Measurements from ENCODE around the gene TRIM50. TPM values are rescaled to one million over a fixed set of nuclear protein-coding genes. Genes with fewer than 3 reads are reported as not detected.
"Not testable (repeated sequence)": the region's sequence is repeated elsewhere in the genome, so short reads cannot be mapped to it uniquely, and the experiment has no call there.

TRIM50 gene
- total RNA-seq: not detected

DNA sequence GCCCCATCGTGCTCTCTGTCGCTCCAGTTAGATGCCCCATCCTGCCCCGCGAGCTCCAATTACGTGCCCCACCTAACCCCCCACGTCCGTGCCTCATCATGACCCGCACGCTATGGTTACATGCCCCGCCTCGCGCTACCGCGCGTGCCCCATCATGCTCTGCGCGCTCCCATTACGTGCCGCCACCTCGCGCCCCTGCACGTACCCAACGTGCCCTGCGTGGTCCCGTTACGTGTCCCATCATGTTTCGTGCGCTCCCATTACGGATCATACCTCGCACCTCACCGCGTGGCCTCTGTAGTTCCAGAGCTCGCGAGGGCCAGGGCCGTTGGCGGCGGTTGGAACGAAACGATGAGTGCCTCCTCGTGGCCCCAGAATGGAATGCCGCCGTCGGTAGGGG, at the start of gene TRIM50, which contains the start of gene FKBP6:
Gene TRIM50 (minus strand): TSS at position 161 of the 400 bp plus-strand sequence. CDS start 3,295 bp downstream, outside the sequence.
Gene FKBP6 (plus strand): TSS at position 240 of the 400 bp plus-strand sequence. CDS start 268 bp downstream, outside the sequence.
- not testable (repeated sequence) for DNase-seq (ENCODE audit: low read depth in 2 of 3, low spot score in 2 of 3)

DNA sequence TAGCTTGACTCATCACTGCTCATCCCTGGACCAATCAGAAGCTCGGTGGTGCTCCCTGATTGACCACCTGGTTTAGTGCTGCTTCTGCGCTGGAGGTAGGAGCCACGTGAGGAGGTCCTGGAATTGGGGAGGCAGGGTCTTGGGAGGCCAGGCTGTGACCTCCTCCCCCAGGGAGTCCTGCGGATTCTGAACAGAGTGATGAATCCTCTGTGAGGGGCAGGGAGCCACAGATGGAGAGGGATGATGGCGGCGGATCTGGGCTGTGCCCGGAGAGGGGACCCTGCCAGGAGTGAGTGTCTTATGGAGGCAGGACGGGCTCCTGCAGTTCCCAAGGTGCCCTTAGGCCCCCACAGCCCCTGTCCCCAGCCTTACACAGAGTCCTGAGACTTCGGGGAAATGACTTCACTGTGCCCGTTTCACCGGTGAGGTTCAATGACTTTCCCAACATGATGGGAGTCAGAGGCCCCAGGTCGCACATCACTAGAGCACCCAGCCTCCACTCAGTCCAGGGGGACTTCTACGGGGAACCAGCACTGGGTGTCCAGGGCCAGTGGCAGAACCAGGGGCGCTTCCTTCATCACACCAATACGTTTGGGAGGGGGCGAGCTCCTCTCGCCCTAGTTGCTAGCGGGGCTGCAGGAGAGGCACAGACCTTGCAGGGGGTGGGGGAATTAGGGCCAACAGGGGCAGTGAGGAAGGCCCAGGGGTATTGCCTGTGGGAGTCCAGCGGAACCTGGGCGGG, 49.0 kb upstream of the TRIM50 start:
- no peak for DNase-seq (ENCODE audit: low read depth in 2 of 3, low spot score in 2 of 3)

DNA sequence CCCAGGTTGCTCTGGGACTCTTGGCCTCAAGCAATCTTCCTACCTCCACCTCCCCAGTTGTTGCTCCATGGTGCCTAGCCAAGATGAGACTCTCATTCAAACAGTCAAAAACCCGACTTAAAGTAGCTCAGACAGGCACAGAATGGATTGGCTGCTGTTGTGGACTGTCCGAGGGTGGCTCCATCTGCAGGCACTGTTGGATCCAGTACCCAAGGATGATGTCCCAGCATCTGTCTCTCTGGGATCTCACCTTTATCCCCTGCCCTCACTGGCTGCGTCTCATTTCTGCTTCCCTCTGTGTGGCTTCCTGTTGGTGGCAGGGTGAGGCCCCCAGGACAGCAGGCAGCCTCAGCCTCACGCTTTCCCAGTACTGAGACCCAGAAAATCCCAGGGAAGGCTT, 48.4 kb upstream of the TRIM50 start:
- DNase-seq (ENCODE audit: low read depth in 2 of 3, low spot score in 2 of 3): not testable (repeated sequence)

DNA sequence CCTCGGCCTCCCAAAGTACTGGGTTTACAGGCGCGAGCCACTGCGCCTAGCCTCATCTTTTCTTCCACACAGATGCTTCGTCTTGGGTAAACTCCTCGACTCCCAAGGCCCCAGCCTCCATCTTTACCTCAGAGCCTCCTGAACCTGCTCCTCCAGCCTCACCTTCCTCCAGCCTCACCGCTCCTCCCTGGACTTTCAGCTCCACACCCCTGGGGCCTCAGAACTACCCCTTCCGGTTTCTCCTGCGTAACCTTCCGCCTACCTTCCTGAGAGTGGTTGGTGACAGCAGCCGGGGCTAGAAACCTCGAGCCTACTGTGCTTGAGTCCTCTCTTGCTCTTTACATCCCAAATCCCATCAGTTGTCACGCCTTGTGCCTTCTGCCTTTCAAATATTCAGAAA, 45.9 kb upstream of the TRIM50 start:
- no peak for DNase-seq (ENCODE audit: low read depth in 2 of 3, low spot score in 2 of 3)

DNA sequence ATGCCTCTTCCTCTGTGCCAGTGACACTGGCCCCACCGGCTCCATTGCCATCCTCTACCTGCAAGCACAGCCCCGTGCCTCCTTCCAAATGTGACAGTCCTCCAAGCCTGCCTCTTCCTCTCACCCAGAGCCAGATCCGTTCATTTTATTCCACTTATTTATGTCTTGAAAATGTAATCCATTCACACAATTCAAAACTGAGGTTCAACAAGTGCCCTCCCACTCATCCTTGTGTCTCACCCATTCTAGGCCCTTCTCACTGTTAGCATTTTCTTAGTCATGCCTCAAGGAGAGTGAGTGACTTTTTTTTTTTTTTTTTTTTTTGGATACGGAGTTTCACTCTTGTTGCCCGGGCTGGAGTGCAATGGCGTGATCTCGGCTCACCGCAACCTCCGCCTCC, 41.7 kb upstream of the TRIM50 start:
- DNase-seq (ENCODE audit: low read depth in 2 of 3, low spot score in 2 of 3): no peak

DNA sequence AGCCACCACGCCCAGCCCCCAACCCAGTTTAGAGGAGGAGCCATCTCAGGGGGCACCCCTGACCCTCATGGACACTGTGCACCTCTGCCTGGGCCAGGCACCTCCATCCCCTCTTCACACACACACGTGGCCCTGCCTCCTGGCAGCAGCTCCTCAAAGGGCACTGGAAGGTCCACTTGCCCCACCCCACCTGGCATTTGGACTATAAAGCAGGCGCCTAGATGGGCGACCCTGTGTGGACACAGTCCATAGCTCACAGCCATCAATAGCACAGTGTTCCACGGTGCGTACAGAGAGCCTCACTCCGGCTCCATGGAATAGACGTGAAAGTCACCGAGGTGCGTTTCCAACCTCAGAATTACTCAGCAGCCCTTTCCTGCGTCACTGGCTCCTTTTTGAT, 41.1 kb upstream of the TRIM50 start:
- no peak for DNase-seq (ENCODE audit: low read depth in 2 of 3, low spot score in 2 of 3)

DNA sequence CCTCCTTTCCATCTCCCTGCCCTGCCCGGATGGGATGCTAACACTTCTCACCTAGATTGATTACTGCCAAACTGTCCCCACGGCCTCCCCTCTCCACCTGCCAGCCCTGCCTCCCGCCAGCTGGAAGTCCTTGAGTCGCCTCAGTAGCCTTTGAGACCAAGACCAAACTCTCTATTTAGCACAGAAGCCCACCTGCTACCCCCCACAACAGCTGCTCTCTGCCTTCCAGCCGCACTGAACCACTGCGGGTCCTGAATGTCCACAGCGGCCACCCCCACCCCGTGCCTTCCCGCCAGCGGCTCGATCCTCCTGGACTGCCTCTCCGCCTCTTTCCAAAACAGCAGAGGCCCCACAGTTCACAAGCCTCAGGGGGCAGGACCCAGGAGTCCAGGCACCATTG, 39.1 kb upstream of the TRIM50 start:
- no peak for DNase-seq (ENCODE audit: low read depth in 2 of 3, low spot score in 2 of 3)

DNA sequence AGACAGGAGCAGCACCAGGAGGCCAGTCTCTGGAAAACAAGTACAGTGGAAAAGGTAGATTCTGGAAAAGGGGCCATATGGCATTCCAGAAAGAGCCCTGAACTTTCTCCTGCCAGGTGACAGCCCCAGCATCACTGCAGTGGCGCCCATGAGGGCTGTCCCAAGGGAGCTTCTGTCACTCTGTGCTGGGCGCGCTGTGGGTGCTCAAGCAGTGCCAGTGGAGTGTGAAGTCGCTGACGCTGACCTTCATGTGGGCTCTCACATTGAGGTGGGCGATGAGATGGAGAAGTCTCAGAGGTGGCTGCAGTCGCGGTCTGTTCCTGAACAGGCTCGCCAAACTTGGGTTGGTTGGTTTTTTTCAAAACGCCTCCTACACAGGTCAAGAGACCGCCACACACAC, 38.2 kb upstream of the TRIM50 start:
- DNase-seq (ENCODE audit: low read depth in 2 of 3, low spot score in 2 of 3): no peak

DNA sequence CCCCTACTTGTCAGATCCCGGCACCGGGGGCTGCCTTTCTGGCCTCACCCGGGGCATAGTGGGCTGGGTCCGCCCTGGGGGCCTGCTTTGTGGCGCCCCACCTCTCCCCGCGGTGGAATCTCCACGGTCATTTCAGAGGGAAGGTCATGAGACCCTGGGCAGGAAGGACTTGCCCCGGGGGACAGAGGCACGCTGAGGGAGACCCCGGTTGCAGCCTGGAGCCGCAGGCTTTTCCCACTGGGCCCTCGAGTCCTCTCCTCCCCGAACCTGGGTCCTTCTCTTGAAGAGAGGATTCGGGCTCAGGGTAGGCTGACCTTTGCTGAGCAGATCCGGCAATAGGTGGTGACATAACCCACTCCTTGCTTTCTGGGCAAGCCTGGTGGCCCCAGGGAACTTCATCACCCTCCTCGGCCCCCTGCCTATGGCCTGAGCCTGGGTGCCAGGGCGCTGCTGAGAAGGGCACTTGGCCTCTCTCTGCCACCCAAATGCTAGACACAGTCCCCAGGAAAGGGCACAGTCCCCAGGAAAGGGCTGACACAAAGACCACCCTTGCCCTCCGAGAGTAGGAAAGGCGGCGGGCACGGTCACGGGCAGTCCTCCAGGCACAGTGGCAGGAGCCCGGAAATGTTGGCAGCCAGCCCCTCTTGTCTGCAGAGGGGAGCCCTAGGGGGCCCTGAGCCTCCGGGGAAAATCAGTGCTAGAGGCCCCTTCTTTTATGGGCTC, 36.3 kb upstream of the TRIM50 start:
- DNase-seq (ENCODE audit: low read depth in 2 of 3, low spot score in 2 of 3): no peak

DNA sequence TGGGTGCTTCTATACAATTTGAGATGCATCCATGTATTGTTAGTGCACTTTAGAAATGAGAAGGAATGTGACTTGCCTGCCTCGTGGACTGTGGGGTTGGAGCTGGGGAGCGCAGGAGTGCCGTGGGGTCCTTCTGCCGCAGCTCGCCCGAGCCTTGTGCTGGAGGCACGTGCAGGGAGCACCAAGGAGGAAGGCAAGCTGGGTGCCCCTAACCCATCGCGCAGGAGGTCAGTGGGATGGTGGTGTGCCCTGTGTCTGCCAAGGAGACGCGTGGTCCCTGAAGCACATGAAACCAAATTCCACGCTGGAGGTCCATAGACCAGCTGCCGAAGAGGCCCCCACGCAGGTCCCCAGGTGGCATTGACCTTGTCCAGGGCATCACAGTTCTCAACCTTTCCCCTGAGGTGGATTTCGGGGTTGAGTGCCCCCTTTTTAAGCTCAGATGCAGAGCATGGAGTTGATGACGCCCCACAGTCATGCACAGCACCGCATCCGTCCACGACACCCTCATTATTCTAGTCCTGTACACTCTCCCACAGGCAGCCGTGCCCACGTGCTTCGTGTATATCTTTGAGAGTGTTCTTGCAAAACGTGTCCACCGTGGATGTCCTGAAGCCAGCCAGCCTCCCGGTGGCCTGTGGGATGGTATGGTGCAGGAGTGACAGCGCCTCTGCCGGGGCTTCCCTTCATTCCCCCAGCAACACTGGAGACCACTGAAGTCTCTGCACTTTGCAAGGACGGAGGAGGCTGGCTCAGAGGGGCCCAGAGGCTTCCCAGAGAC, 35.5 kb upstream of the TRIM50 start:
- no peak for DNase-seq (ENCODE audit: low read depth in 2 of 3, low spot score in 2 of 3)

DNA sequence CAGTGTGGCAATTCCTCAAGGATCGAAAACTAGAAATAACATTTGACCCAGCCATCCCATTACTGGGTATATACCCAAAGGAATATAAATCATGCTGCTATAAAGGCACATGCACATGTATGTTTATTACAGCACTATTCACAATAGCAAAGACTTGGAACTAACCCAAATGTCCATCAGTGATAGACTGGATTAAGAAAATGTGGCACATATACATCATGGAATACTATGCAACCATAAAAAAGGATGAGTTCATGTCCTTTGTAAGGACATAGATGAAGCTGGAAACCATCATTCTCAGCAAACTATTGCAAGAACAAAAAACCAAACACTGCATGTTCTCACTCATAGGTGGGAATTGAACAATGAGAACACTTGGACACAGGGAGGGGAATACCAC, 32.7 kb upstream of the TRIM50 start:
- not testable (repeated sequence) for DNase-seq (ENCODE audit: low read depth in 2 of 3, low spot score in 2 of 3)

DNA sequence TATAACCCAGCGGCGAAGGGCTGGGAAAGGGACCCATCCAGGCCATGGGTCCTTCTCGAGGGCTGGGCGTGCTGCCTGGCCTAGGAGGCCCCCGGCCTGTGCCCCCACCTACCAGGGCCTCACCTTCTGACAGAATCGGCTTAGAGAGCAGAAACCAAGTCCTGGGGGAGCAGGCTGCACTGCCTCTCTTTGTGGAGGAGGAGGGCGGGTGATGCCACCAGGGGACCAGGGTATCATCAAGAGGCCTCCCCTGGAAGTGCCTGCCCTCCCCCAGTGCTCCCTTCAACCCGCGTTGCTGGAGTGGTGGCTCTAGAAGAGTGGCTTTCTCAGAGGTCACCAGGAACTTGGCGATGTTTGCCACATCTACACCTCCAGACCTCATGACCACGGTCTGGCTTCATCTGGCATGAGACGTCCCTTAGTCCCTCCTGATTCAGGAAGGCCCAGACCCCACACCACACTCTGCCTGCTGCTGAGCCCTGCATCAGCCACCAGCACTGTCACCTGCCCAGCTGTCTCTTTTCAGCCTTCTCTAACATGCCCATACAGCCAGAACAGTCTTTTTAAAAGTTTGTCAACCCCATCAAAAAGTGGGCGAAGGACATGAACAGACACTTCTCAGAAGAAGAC, 32.0 kb upstream of the TRIM50 start:
- no peak for DNase-seq (ENCODE audit: low read depth in 2 of 3, low spot score in 2 of 3)

DNA sequence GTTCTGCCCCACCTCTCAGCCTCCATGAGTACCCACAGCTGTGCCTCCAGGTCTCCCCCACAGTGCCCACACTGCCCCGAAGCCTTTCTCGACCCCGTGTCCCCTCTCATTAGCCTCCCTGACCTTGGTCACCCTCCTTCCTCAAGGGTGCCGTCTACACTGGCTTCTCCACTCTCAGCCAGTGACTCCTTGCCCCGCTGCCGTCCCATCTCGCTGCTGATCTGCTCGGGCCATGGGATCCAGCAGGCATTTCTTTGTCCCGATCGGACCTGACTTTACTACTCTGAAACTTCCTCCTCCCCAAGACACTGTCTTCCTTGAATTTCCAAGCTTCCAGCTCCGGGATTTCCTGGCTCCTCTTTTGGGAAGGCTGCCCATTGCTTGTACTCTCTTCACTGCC, 31.4 kb upstream of the TRIM50 start:
- no peak for DNase-seq (ENCODE audit: low read depth in 2 of 3, low spot score in 2 of 3)

DNA sequence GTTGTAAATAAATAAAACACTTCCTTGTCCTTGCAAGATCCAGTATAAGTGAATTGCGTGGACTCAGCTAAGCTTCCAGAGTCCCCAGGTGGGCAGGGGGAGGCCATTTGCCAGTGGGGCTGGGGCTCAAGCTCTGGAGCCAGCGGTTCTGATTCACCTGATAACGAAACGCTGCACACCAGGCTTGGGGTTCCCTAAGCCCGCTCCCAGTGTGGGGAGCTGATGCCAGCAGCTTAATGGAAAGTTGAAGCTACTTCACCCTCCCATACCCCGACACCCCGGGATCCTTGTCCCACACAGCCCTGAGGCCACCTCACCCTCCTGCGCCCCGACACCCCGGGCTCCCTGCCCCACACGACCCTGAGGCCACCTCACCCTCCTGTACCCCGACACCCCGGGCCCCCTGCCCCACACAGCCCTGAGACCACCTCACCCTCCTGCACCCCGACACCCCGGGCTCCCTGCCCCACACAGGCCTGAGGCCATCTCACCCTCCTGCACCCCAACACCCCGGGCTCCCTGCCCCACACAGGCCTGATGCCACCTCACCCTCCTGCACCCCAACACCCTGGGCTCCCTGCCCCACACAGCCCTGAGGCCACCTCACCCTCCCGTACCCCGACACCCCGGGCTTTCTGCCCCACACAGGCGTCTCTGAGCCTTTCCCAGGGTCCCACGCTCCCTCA, 30.9 kb upstream of the TRIM50 start:
- DNase-seq (ENCODE audit: low read depth in 2 of 3, low spot score in 2 of 3): no peak

DNA sequence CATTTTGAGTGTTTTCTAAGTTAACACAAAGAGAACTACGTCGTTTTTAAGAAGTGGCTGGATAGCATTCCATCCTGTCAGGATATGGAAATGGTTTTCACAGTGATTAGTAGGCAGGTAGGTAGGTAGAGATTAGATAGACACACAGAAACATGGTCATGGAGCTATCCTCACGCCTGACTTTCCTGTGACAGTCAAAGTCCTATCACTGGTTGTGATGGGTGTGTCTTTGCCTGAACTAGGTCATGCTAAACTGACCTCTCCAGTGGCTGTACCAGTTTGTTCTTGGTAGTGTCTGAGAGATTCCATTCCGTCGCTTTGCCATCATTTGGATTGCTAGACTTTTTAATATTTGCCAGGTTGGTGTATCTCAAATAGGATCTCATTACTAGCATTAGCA, 28.3 kb upstream of the TRIM50 start:
- no peak for DNase-seq (ENCODE audit: low read depth in 2 of 3, low spot score in 2 of 3)

DNA sequence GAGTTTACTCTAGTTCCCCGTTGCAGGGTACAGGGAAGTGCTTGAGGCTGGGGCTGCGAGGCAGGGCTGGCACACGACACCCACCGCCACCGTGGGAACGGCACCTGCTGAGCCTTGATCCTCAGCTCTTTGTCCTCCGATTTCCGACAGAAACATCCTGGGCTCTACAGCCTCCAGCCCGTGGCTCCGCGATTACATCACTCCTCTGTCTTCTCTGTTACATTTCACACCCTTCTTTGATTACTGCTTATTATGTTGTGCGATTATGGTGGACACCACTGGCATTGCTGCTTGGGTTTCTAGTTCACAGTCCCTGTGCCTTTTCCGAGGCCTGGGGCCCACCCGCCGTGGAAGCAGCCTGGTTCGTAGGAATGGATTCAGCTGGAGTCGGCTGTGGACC, 26.9 kb upstream of the TRIM50 start:
- no peak for DNase-seq (ENCODE audit: low read depth in 2 of 3, low spot score in 2 of 3)

DNA sequence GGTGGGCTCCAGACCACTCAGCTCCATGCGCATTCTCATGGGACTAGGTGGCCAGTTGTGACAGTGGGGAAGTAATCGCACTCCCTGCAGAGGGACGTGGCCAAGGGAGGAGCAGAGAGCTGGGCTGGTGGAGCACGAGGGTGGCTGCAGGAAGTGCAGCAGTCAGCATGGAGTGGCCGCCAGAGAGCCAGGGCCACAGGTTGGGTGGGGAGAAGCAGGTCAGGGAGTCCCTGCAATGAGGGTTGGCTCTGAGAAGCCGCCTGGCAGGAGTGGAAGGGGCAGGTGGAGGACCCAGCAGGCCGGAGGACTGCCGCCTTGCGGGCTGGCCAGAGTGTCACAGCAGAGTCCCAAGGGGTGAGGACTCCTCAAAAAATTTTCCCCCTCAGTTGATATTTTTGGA, 26.3 kb upstream of the TRIM50 start:
- no peak for DNase-seq (ENCODE audit: low read depth in 2 of 3, low spot score in 2 of 3)

DNA sequence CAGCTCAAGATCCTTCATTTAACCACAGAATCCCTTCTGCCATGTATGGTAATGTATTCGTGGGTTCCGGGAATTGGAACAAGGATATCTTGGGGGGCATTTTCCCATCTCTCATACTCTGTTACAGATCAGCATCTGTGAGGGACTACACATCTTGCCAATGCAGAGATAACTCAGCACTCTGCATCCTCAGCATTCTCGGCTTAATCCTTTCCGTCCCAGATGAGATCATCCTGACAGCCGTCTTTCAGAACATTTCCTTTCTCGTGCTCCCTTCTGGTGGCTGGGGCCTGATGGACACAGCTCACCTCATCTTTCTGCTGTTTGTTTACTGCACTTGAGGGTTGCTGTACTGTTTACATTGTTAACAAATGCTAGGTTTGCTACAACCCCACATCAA, 25.4 kb upstream of the TRIM50 start:
- no peak for DNase-seq (ENCODE audit: low read depth in 2 of 3, low spot score in 2 of 3)

DNA sequence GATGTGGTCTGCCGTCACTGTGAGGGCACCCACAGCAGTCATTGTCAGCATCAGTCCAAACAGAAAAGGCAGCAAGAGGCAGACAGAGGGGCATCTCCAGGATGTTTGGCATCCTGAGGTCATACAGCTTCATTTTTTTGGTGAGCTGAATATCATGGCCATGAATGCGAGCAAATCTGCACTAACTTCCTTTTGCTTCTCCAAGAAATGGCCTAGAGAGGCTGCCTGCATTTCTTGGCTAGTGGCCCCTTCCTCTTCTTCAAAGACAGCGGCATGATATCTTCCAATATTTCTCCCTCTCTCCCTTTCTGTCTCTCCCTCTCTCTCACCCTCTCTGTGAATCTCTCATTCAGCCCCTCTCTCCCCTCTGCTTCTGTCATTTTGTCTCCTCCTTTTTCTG, 24.9 kb upstream of the TRIM50 start:
- DNase-seq (ENCODE audit: low read depth in 2 of 3, low spot score in 2 of 3): no peak

DNA sequence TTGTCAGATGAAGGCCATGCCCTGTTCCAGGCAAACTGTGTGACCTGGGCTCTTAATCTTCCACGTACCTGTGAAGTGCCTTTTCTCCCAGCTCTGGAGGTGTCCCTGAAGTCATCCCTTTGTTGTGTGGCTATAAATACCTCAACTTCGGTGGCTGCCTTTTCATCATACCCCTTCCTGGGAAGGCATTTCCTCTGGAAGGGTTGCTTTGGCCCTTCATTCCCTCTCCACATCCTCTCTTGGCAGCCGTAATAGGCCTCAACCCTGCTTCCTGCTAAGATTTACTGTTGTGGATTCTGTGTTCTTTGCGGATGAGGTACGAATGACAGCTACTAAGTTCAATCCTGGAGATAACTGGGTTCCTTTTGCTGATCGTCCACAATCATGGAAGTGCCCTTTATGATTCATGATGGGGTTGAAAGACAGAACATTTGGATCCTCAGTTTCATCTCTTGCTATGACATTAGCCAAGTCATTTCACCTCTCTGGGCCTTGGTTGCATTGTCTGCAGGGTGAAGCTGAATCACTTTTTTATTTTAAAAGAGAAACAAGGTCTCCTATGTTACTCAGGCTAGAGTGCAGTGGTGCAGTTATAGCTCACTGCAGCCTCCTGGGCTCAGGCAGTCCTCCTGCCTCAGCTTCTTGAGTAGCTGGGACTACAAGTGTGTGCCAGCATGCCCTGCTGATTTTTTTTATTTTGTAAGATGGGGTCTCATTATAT, 23.7 kb upstream of the TRIM50 start:
- no peak for DNase-seq (ENCODE audit: low read depth in 2 of 3, low spot score in 2 of 3)
